Muscle of arm (tissue), 12 donors: ENCODE measurements around the gene TIPIN. TPM values are rescaled to one million over a fixed set of nuclear protein-coding genes. Genes with fewer than 3 reads are reported as not detected.

ENCODE experiments used
- polyA plus RNA-seq, 12 donors: library from polyadenylated mRNA; unstranded; fragments of 120-200 nt; gene quantifications; one replicate each; pipeline ENCODE4 v1.2.1, GENCODE V29; 2013; ENCODE audit not compliant: insufficient read length in 12 of 12

The TIPIN gene
- polyA plus RNA-seq, 12 donors = 9.5 to 16.7 (median 13.2) TPM; not detected in 2

Other genes with a start within 250 kb of the TIPIN start
- 1 to 10 TPM in 2 of 12 donors, under 1 TPM in 8, not detected in 2; 0.12 to 1.6 (median 0.60) TPM for gene MEGF11, start 102.9 kb downstream of the TIPIN start, polyA plus RNA-seq
- gene DIS3L, start 63.1 kb downstream of the TIPIN start, polyA plus RNA-seq = 10 to 100 TPM in 11 of 12 donors, not detected in 1; 26.0 to 47.9 (median 31.8) TPM
- 100 to 1,000 TPM in 8 of 12 donors, 10 to 100 TPM in 3, not detected in 1; 61.1 to 183 (median 113) TPM for gene MAP2K1, start 30.2 kb upstream of the TIPIN start, polyA plus RNA-seq
- 10 to 100 TPM in 11 of 12 donors, not detected in 1; 25.7 to 44.2 (median 37.4) TPM for gene SNAPC5, start 141.1 kb upstream of the TIPIN start, polyA plus RNA-seq
- 1,000 to 10,000 TPM; 1,608 to 6,170 (median 5,721) TPM for gene RPL4, start 148.2 kb upstream of the TIPIN start, polyA plus RNA-seq
- 10 to 100 TPM in 11 of 12 donors, not detected in 1; 10.5 to 29.7 (median 18.3) TPM for gene ZWILCH, start 148.6 kb upstream of the TIPIN start, polyA plus RNA-seq
- under 1 TPM in 10 of 12 donors, not detected in 2; 0.09 to 0.62 (median 0.21) TPM for gene LCTL, start 209.3 kb upstream of the TIPIN start, polyA plus RNA-seq